HepG2 (cell line): ENCODE measurements around the gene ORC6. TPM values are rescaled to one million over a fixed set of nuclear protein-coding genes. Genes with fewer than 3 reads are reported as not detected.

Experiments used
- ATF2 ChIP-seq: sonication (generic); formaldehyde crosslinking; IDR thresholded peaks from 2 replicates; pipeline ENCODE4 v1.4.0; 2020; ENCODE audit warnings: missing genetic modification reagents
- FOSL2 ChIP-seq: sonication (generic); formaldehyde crosslinking; IDR thresholded peaks from 2 replicates; pipeline ENCODE4 v1.4.0; 2020; ENCODE audit warnings: missing genetic modification reagents
- GATAD2A ChIP-seq: IDR thresholded peaks from 2 replicates; pipeline ENCODE4 v1.6.1; 2016
- HOXA3 ChIP-seq: sonication (generic); formaldehyde crosslinking; IDR thresholded peaks from 2 replicates; pipeline ENCODE4 v1.5.0; 2020; ENCODE audit warnings: missing genetic modification reagents
- MAF1 ChIP-seq: sonication (generic); formaldehyde crosslinking; IDR thresholded peaks from 2 replicates; pipeline ENCODE4 v1.5.0; 2020; ENCODE audit warnings: missing genetic modification reagents, borderline replicate concordance
- MYC ChIP-seq: sonication (generic); formaldehyde crosslinking; IDR thresholded peaks from 2 replicates; pipeline ENCODE4 v1.9.0; 2021; ENCODE audit warnings: missing genetic modification reagents, borderline replicate concordance
- MYNN ChIP-seq: sonication (generic); formaldehyde crosslinking; IDR thresholded peaks from 2 replicates; pipeline ENCODE4 v1.4.0; 2020; ENCODE audit warnings: mild to moderate bottlenecking, low read depth, missing genetic modification reagents
- NFE2L1 ChIP-seq: sonication (generic); formaldehyde crosslinking; IDR thresholded peaks from 2 replicates; pipeline ENCODE4 v1.4.0; 2020; ENCODE audit warnings: missing genetic modification reagents, mild to moderate bottlenecking, borderline replicate concordance
- NR2F6 ChIP-seq, 2 experiments: IDR thresholded peaks; 2 replicates each; pipeline ENCODE4 v1.6.1; 2016; ENCODE audit warnings: antibody characterized with exemption in 1 of 2, mild to moderate bottlenecking in 1 of 2
- PHF20 ChIP-seq: sonication (generic); formaldehyde crosslinking; IDR thresholded peaks from 2 replicates; pipeline ENCODE4 v1.5.0; 2020; ENCODE audit warnings: mild to moderate bottlenecking, missing genetic modification reagents
- RFX3 ChIP-seq: IDR thresholded peaks from 2 replicates; pipeline ENCODE4 v1.6.1; 2016; ENCODE audit warnings: missing biosample characterization, missing genetic modification reagents
- ZBTB14 ChIP-seq: sonication (generic); formaldehyde crosslinking; IDR thresholded peaks from 2 replicates; pipeline ENCODE4 v1.4.0; 2020; ENCODE audit warnings: missing genetic modification reagents
- ZFY ChIP-seq: sonication (generic); formaldehyde crosslinking; IDR thresholded peaks from 2 replicates; pipeline ENCODE4 v1.4.0; 2020; ENCODE audit warnings: missing genetic modification reagents
- ZKSCAN5 ChIP-seq: sonication (generic); formaldehyde crosslinking; IDR thresholded peaks from 2 replicates; pipeline ENCODE4 v1.5.1; 2020; ENCODE audit warnings: mild to moderate bottlenecking, missing genetic modification reagents
- ZNF121 ChIP-seq: sonication (generic); formaldehyde crosslinking; IDR thresholded peaks from 2 replicates; pipeline ENCODE4 v1.5.0; 2020; ENCODE audit warnings: mild to moderate bottlenecking, missing genetic modification reagents
- ZNF124 ChIP-seq: sonication (generic); formaldehyde crosslinking; IDR thresholded peaks from 2 replicates; pipeline ENCODE4 v1.4.0; 2020; ENCODE audit warnings: missing genetic modification reagents
- ZNF343 ChIP-seq: sonication (generic); formaldehyde crosslinking; IDR thresholded peaks from 2 replicates; pipeline ENCODE4 v1.4.0; 2020; ENCODE audit warnings: mild to moderate bottlenecking, missing genetic modification reagents
- ZNF616 ChIP-seq: sonication (generic); formaldehyde crosslinking; IDR thresholded peaks from 2 replicates; pipeline ENCODE4 v1.5.0; 2020; ENCODE audit warnings: low read depth, mild to moderate bottlenecking, missing genetic modification reagents
- ZNF619 ChIP-seq: sonication (generic); formaldehyde crosslinking; IDR thresholded peaks from 2 replicates; pipeline ENCODE4 v1.4.0; 2020; ENCODE audit warnings: mild to moderate bottlenecking, missing genetic modification reagents
- ZNF749 ChIP-seq: sonication (generic); formaldehyde crosslinking; IDR thresholded peaks from 2 replicates; pipeline ENCODE4 v1.8.0; 2022; ENCODE audit warnings: mild to moderate bottlenecking, missing genetic modification reagents, moderate library complexity, borderline replicate concordance
- ZSCAN20 ChIP-seq: sonication (generic); formaldehyde crosslinking; IDR thresholded peaks from 2 replicates; pipeline ENCODE4 v1.4.0; 2020; ENCODE audit warnings: missing genetic modification reagents, mild to moderate bottlenecking, borderline replicate concordance
- ZSCAN25 ChIP-seq: sonication (generic); formaldehyde crosslinking; IDR thresholded peaks from 2 replicates; pipeline ENCODE4 v1.8.0; 2022; ENCODE audit warnings: mild to moderate bottlenecking, missing genetic modification reagents
- ZSCAN31 ChIP-seq: sonication (generic); formaldehyde crosslinking; IDR thresholded peaks from 2 replicates; pipeline ENCODE4 v1.5.0; 2020; ENCODE audit warnings: low read depth, mild to moderate bottlenecking, missing genetic modification reagents
- polyA plus RNA-seq, 8 experiments: library from polyadenylated mRNA; depleted of rRNA in 3 of 8; stranded (reverse) in 7 of 8; unstranded in 1 of 8; fragments of >200 nt; fragmentation: Illumina TruSeq in 4 of 8; extraction: Trizol in 4 of 8; gene quantifications; 2 replicates each; pipeline versions ENCODE4 v1.2.1 to v1.2.3, GENCODE V29; 2011 to 2016; ENCODE audit warnings: low read depth in 4 of 8, missing spikeins in 1 of 8, mixed read lengths in 1 of 8; ENCODE audit not compliant: insufficient read depth in 1 of 8
- total RNA-seq, 5 experiments: library from RNA; depleted of rRNA; stranded (reverse); fragments of >200 nt; fragmentation: Illumina TruSeq; extraction: Trizol; gene quantifications; 2 replicates each; pipeline ENCODE4 v1.2.3, GENCODE V29; 2016; ENCODE audit warnings: low read depth in 1 of 5
- TF ChIP-seq, protein P1 (sequence below): sonication (generic); formaldehyde crosslinking; IDR thresholded peaks from 2 replicates; pipeline ENCODE4 v1.8.0; 2022; ENCODE audit warnings: low read depth, missing genetic modification reagents
- TF ChIP-seq, protein P2 (sequence below): sonication (generic); formaldehyde crosslinking; IDR thresholded peaks from 2 replicates; pipeline ENCODE4 v1.5.1; 2020; ENCODE audit warnings: mild to moderate bottlenecking, missing genetic modification reagents, borderline replicate concordance

Gene ORC6
- total and polyA plus RNA-seq, 2 of the 13 experiments (the other 11 are each of a cell fraction or from before 2014, with no cell fraction given), result 34.2 to 69.8 TPM

DNA sequence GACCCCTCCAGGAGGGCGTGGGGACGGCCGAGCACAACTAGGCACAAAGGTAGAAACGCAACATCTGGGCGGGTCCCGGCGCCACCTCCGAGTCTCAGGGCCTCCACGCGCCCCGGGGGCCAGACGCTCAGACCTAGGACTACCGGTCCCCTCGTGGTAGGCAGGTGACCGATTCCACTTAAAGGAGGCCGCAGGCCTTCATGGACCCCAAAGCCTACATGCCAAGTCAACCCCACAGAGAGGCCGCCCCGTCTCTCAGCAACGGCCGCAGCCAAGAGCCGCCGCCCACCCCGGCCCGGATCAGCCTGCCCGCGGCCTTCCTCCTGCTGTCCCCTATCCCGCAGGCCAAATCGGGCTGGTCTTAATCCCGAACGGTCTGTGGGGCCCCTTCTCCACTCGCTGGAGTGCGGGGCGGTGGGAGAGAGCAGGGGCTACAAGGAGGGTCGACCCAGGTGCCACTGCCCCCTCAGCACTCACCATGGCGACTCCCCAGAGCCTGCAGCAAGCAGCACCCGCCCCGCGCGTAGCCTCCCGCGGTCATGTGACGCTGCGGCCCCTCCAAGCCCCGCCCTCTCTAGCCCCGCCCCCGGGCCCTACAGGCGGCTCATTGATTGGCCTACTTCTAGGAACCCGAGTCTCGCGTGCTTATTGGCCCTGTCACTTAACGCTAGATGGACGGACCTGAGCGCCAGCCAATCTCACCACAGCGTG lies 650 bp upstream of the ORC6 start, which contains the start of gene VPS35 (continued):
- 0 out of 2 replicates have a peak, but pooled peaks have one; percentile 77 for TF ChIP-seq ZNF619 (CRISPR knock-in tag)
- TF ChIP-seq HOXA3, result no peak; the same call in 1 of the 2 replicates
- 0 out of 2 replicates have a peak, but pooled peaks have one; percentile 38 for TF ChIP-seq ZKSCAN5 (CRISPR knock-in tag)
- TF ChIP-seq PHF20, result peak; percentile 81
- TF ChIP-seq MYNN (CRISPR knock-in tag), result peak; percentile 63; the same call in 1 of the 2 replicates
- TF ChIP-seq, protein P1, sequence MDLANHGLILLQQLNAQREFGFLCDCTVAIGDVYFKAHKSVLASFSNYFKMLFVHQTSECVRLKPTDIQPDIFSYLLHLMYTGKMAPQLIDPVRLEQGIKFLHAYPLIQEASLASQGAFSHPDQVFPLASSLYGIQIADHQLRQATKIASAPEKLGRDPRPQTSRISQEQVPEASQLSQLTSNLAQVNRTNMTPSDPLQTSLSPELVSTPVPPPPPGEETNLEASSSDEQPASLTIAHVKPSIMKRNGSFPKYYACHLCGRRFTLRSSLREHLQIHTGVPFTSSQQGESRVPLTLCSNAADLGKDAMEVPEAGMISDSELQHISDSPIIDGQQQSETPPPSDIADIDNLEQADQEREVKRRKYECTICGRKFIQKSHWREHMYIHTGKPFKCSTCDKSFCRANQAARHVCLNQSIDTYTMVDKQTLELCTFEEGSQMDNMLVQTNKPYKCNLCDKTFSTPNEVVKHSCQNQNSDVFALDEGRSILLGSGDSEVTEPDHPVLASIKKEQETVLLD (CRISPR knock-in tag), result 0 out of 2 replicates have a peak, but pooled peaks have one; percentile 44
- TF ChIP-seq ZSCAN20, result peak; percentile 92
- TF ChIP-seq GATAD2A (CRISPR knock-in tag), result peak; percentile 38
- TF ChIP-seq ZNF616, result peak; percentile 53
- TF ChIP-seq MYC, result peak; percentile 82
- TF ChIP-seq ZNF124 (CRISPR knock-in tag), result 0 out of 2 replicates have a peak, but pooled peaks have one; percentile 10
- TF ChIP-seq ZNF343 (CRISPR knock-in tag), result no peak; the same call in 1 of the 2 replicates
- TF ChIP-seq NR2F6 (IDR thresholded peaks at IDR 0.05), result peak; percentile 33; the same call in 1 of the 2 replicates
- no peak for TF ChIP-seq NR2F6 (CRISPR knock-in tag; IDR thresholded peaks at IDR 0.05)
- TF ChIP-seq ATF2, result peak; percentile 46; the same call in 1 of the 2 replicates
- no peak for TF ChIP-seq ZNF121 (CRISPR knock-in tag)
- peak; percentile 50; the same call in 1 of the 2 replicates for TF ChIP-seq RFX3 (CRISPR knock-in tag)
- no peak; the same call in 1 of the 2 replicates for TF ChIP-seq ZSCAN31 (CRISPR knock-in tag)
- TF ChIP-seq ZSCAN25, result 0 out of 2 replicates have a peak, but pooled peaks have one; percentile 20
- 0 out of 2 replicates have a peak, but pooled peaks have one; percentile 43 for TF ChIP-seq NFE2L1 (CRISPR knock-in tag)
- TF ChIP-seq FOSL2 (CRISPR knock-in tag), result no peak; the same call in 1 of the 2 replicates
- peak; percentile 91 for TF ChIP-seq ZFY
- TF ChIP-seq, protein P2, sequence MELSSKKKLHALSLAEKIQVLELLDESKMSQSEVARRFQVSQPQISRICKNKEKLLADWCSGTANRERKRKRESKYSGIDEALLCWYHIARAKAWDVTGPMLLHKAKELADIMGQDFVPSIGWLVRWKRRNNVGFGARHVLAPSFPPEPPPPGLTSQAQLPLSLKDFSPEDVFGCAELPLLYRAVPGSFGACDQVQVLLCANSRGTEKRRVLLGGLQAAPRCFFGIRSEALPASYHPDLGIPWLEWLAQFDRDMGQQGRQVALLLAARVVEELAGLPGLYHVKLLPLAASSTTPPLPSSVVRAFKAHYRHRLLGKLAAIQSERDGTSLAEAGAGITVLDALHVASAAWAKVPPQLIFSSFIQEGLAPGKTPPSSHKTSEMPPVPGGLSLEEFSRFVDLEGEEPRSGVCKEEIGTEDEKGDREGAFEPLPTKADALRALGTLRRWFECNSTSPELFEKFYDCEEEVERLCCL (CRISPR knock-in tag), result no peak; the same call in 1 of the 2 replicates
- peak; percentile 75; the same call in 1 of the 2 replicates for TF ChIP-seq MAF1
- TF ChIP-seq ZNF749 (CRISPR knock-in tag), result 0 out of 2 replicates have a peak, but pooled peaks have one; percentile 69
- TF ChIP-seq ZBTB14 (CRISPR knock-in tag), result 0 out of 2 replicates have a peak, but pooled peaks have one; percentile 44
